CD14-positive monocyte (primary cell): ENCODE measurements around the gene AGPAT3. TPM values are rescaled to one million over a fixed set of nuclear protein-coding genes. Genes with fewer than 3 reads are reported as not detected.

Source experiments
- DNase-seq, 3 donors: peaks; one replicate each; pipeline ENCODE4 v3.0.0-alpha.2; 2011 to 2022
- H2AFZ ChIP-seq: 2 replicates; pipeline ENCODE4 v1.6.0; 2012; ENCODE audit warnings: mild to moderate bottlenecking, low read depth, low read length, inconsistent platforms; ENCODE audit not compliant: insufficient read depth, poor library complexity, severe bottlenecking
- H3K27ac ChIP-seq, 2 donors: 1 replicate in 1 of 2; 2 replicates in 1 of 2; pipeline ENCODE4 v1.5.1; 2012 to 2013; ENCODE audit warnings: low read length in 2 of 2, control low read depth in 1 of 2, inconsistent platforms in 1 of 2, low read depth in 1 of 2, mild to moderate bottlenecking in 1 of 2
- H3K27me3 ChIP-seq, 2 donors: one replicate each; pipeline versions ENCODE4 v1.6.0 to v1.6.1; 2011 to 2013; ENCODE audit warnings: low read length in 2 of 2; ENCODE audit not compliant: control insufficient read depth in 2 of 2, insufficient read depth in 2 of 2
- H3K36me3 ChIP-seq, 2 donors: replicated peaks in 1 of 2; 1 replicate in 1 of 2; 2 replicates in 1 of 2; pipeline versions ENCODE4 v1.5.1 to v1.6.1; 2012 to 2013; ENCODE audit warnings: low read length in 2 of 2, control low read depth in 1 of 2, inconsistent platforms in 1 of 2, mild to moderate bottlenecking in 1 of 2; ENCODE audit not compliant: insufficient read depth in 2 of 2, control insufficient read depth in 1 of 2
- H3K4me1 ChIP-seq, 2 donors: 1 replicate in 1 of 2; 2 replicates in 1 of 2; pipeline versions ENCODE4 v1.5.1 to v1.6.1; 2012 to 2013; ENCODE audit warnings: low read length in 2 of 2, control low read depth in 1 of 2, inconsistent platforms in 1 of 2, mild to moderate bottlenecking in 1 of 2, moderate library complexity in 1 of 2; ENCODE audit not compliant: insufficient read depth in 2 of 2, control insufficient read depth in 1 of 2
- H3K4me2 ChIP-seq: replicated peaks from 2 replicates; pipeline ENCODE3; 2012; ENCODE audit warnings: low read length, moderate library complexity, mild to moderate bottlenecking; ENCODE audit not compliant: poor library complexity, severe bottlenecking; ENCODE audit errors: extremely low read depth
- H3K4me3 ChIP-seq, 3 experiments: fragments of 200-600 bp in 1 of 3; sonication (generic) in 1 of 3; replicated peaks in 1 of 3; 1 replicate in 2 of 3; 2 replicates in 1 of 3; pipeline ENCODE4 v1.5.1; 2011 to 2013; ENCODE audit warnings: low read length in 3 of 3, mild to moderate bottlenecking in 3 of 3, control low read depth in 2 of 3, low read depth in 2 of 3, inconsistent platforms in 1 of 3, moderate library complexity in 1 of 3
- H3K79me2 ChIP-seq: 2 replicates; pipeline ENCODE4 v1.6.0; 2012; ENCODE audit warnings: mild to moderate bottlenecking, control low read depth, inconsistent platforms, low read length, moderate library complexity; ENCODE audit not compliant: insufficient read depth
- H3K9ac ChIP-seq: 2 replicates; pipeline ENCODE4 v1.6.0; 2017; ENCODE audit warnings: low read length, mild to moderate bottlenecking; ENCODE audit not compliant: insufficient read depth, poor library complexity, severe bottlenecking
- H3K9me3 ChIP-seq, 2 donors: replicated peaks in 1 of 2; 1 replicate in 1 of 2; 2 replicates in 1 of 2; pipeline versions ENCODE4 v1.5.1 to v1.6.1; 2012 to 2013; ENCODE audit warnings: low read length in 2 of 2, control low read depth in 1 of 2; ENCODE audit not compliant: control insufficient read depth in 1 of 2, insufficient read depth in 1 of 2
- H4K20me1 ChIP-seq: 2 replicates; pipeline ENCODE4 v1.6.0; 2012; ENCODE audit warnings: mild to moderate bottlenecking, low read length, control low read depth, moderate library complexity; ENCODE audit not compliant: insufficient read depth
- H3K27ac Mint-ChIP-seq, 7 donors: one replicate each; pipeline ENCODE4 v1.8.0; 2020; ENCODE audit warnings: mild to moderate bottlenecking in 7 of 7, mixed read lengths in 7 of 7, moderate library complexity in 6 of 7, inconsistent platforms in 2 of 7
- H3K27me3 Mint-ChIP-seq, 3 donors: one replicate each; pipeline ENCODE4 v1.8.0; 2021 to 2022; ENCODE audit warnings: low read depth in 3 of 3, mild to moderate bottlenecking in 3 of 3, mixed read lengths in 3 of 3, moderate library complexity in 3 of 3, inconsistent platforms in 1 of 3
- H3K36me3 Mint-ChIP-seq, 2 donors: one replicate each; pipeline ENCODE4 v1.8.0; 2020; ENCODE audit warnings: mixed read lengths in 2 of 2, inconsistent platforms in 1 of 2, mild to moderate bottlenecking in 1 of 2
- H3K4me1 Mint-ChIP-seq: one replicate; pipeline ENCODE4 v1.8.0; 2020; ENCODE audit warnings: mild to moderate bottlenecking, mixed read lengths
- H3K4me3 Mint-ChIP-seq, 2 donors: one replicate each; pipeline ENCODE4 v1.8.0; 2020; ENCODE audit warnings: mild to moderate bottlenecking in 2 of 2, mixed read lengths in 2 of 2, moderate library complexity in 1 of 2
- H3K9me3 Mint-ChIP-seq, 7 donors: one replicate each; pipeline ENCODE4 v1.8.0; 2020 to 2022; ENCODE audit warnings: mixed read lengths in 7 of 7, mild to moderate bottlenecking in 6 of 7, moderate library complexity in 6 of 7, inconsistent platforms in 2 of 7
- CTCF ChIP-seq: fragments of 200-600 bp; IDR thresholded peaks from one replicate; pipeline ENCODE4 v1.8.0; 2022; ENCODE audit warnings: antibody characterized with exemption, mild to moderate bottlenecking
- WGBS: methylation state at CpG from one replicate; pipeline ENCODE4 v1.1.5; 2013; ENCODE audit warnings: missing lambda C conversion rate; ENCODE audit not compliant: insufficient coverage; 5-methylcytosine and 5-hydroxymethylcytosine counted together
- intact Hi-C, 2 donors: fragments of 100-400 bp; cut with micrococcal nuclease; formaldehyde crosslinking; loops; one replicate each; pipeline versions ENCODE4 v1.15.0 to v1.15.1; 2023
- polyA plus RNA-seq, 3 donors: library from polyadenylated mRNA; depleted of rRNA in 1 of 3; unstranded in 2 of 3; stranded (reverse) in 1 of 3; fragments of 300-500 nt in 2 of 3; fragments of >200 nt in 1 of 3; fragmentation: Illumina TruSeq in 2 of 3; gene quantifications; 1 replicate in 2 of 3; 2 replicates in 1 of 3; pipeline ENCODE4 v1.2.3, GENCODE V29; 2012 to 2021

The AGPAT3 gene
- polyA plus RNA-seq, 3 donors: 24.9 to 49.3 (median 26.2) TPM

- no peak overlapping the region for H3K4me3 ChIP-seq
- Mint-ChIP-seq H3K27ac (peak overlapping the region; percentile 59 to 86 (median 76)), H3K36me3 (peaks cover 8 to 15% of the 10 kb centered on the region in 2 donors), H3K4me3 (no peak overlapping the region), H3K9me3 (peaks cover 0 to 5% (median 0%) of the 10 kb centered on the region in 7 donors), H3K4me1 (peaks cover 38% of the 10 kb centered on the region), H3K27me3 (peaks cover 0 to 2% (median 0%) of the 10 kb centered on the region in 3 donors)
- H3K9me3 ChIP-seq: peaks cover 0 to 5% of the 10 kb centered on the region in 2 donors
- DNase-seq: peak; percentile 63 to 82 (median 70)
- peaks cover 19 to 27% of the 10 kb centered on the region in 2 donors for H3K4me1 ChIP-seq
- H3K27me3 ChIP-seq: no peaks in the 10 kb centered on the region
- WGBS: 36% methylated on average over 7 of the region's 8 CpGs
- H3K27ac ChIP-seq: peak overlapping the region; percentile 20 to 38
- intact Hi-C loops: no loop called here
- peaks cover 0 to 8% of the 10 kb centered on the region in 2 donors for H3K36me3 ChIP-seq
- peak overlapping the region; percentile 3 for H3K4me2 ChIP-seq
- H4K20me1 ChIP-seq: peaks cover 99% of the 10 kb centered on the region
- no peak overlapping the region for H3K9ac ChIP-seq
- no peak for TF ChIP-seq CTCF
- H2AFZ ChIP-seq: no peak overlapping the region
- H3K79me2 ChIP-seq: peaks cover 100% of the 10 kb centered on the region
Measured at GRCh38 chr21:44024887-44025353, 159.9 kb downstream of the AGPAT3 start.

- no peak overlapping the region for H3K9ac ChIP-seq
Measured at GRCh38 chr21:44027607-44028286, 162.7 kb downstream of the AGPAT3 start.

More at GRCh38 chr21:44027607-44028286, 162.7 kb downstream of the AGPAT3 start:
- Histone ChIP-seq H3K9me3 (peaks cover 0 to 5% of the 10 kb centered on the region in 2 donors), H3K27ac (no peak overlapping the region), H3K36me3 (peaks cover 3 to 29% of the 10 kb centered on the region in 2 donors), H4K20me1 (peaks cover 100% of the 10 kb centered on the region), H3K27me3 (no peaks in the 10 kb centered on the region), H3K4me3 (no peak overlapping the region), H2AFZ (no peak overlapping the region), H3K79me2 (peaks cover 100% of the 10 kb centered on the region), H3K4me1 (peaks cover 19 to 23% of the 10 kb centered on the region in 2 donors), H3K4me2 (no peak overlapping the region)
- Mint-ChIP-seq H3K27ac (no peak overlapping the region), H3K4me1 (peaks cover 27% of the 10 kb centered on the region), H3K4me3 (no peak overlapping the region), H3K9me3 (peaks cover 0 to 5% (median 0%) of the 10 kb centered on the region in 7 donors), H3K36me3 (peaks cover 19 to 35% of the 10 kb centered on the region in 2 donors), H3K27me3 (peaks cover 0 to 2% (median 0%) of the 10 kb centered on the region in 3 donors)
- TF ChIP-seq CTCF: no peak
- WGBS: 100% methylated on average over 5 of the region's 8 CpGs
- intact Hi-C loops: no loop called here
- no peak for DNase-seq
